ENCODE data around the gene CCM2.
"Not testable (repeated sequence)": the region's sequence is repeated elsewhere in the genome, so short reads cannot be mapped to it uniquely, and the experiment has no call there.

CCM2 gene

GRCh38 chr7:45001826-45002225, 1.8 kb downstream of the CCM2 start:
- no peak for DNase-seq

DNA sequence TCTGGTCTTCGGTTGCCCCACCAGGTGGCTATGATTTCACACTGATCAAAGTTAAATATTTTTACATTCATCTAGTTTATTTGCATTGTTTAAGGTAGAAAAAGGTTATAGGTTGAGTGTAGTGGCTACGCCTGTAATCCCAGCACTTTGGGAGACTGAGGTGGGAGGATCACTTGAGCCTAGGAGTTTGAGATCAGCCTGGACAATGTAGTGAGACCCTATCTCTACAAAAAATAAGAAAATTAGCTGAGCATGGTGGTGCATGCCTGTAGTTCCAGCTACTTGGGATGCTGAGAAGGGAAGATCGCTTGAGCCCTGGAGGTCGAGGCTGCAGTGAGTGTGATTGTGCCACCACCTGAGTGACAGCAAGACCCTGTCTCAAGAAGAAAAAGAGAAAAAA, 3.8 kb downstream of the CCM2 start:
- no peak for DNase-seq

- DNase-seq: no peak
Measured at GRCh38 chr7:45007106-45007505, 7.1 kb downstream of the CCM2 start.

DNA sequence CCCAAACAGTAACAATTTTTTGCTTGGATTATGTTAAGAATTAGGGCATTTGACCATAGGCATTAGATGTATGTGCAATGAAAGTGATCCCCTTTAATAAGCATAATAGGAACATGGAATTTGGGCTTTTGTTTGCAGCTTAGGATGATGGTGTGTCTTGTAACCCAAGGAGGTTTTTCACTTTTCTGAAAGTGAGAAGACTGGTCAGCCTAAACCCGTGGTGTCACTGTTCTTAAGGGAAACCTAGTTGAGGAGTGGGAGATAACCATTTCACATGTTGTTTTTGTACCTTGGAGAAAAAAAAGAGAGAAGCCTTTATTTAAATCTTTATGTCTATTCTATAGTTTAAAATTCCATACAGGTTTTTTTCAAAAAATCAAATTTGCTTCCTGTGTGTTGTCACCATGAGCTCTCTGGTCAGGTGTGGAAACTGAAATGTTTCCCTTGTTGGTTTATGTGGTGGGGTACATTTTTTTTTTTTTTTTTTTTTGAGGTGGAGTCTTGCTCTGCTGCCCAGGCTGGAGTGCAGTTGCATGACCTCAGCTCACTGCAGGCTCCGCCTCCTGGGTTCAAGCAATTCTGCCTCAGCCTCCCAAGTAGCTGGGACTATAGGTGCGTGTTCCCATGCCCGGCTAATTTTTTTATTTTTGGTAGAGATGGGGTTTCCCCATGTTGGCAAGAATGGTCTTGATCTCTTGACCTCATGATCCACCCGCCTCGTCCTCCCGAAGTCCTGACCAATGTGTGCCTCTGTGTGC, 7.7 kb downstream of the CCM2 start:
- DNase-seq: no peak

- DNase-seq: no peak
Measured at GRCh38 chr7:45013465-45013967, 13.5 kb downstream of the CCM2 start.

DNA sequence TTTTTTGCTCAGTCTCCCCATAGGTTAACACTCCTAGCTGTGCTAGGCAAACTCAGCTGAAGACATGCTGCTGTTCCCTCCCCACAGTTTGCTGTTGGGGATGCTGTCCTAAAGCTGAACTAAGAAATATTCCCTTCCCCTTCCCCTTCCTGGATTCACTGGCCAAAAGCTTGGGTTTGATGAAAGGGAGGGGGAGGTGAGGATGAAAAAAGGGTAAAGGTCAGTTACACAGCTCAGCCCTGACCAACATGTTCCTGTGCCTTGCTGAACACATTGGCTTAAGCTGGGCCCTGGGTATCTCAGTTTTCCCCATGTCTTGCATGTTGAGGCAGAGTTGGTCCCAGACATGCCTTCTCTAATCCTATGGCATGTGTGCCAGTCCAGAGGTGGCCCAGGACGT, 15.3 kb downstream of the CCM2 start:
- no peak for DNase-seq

GRCh38 chr7:45017253-45017652, 17.3 kb downstream of the CCM2 start:
- no peak for DNase-seq

DNA sequence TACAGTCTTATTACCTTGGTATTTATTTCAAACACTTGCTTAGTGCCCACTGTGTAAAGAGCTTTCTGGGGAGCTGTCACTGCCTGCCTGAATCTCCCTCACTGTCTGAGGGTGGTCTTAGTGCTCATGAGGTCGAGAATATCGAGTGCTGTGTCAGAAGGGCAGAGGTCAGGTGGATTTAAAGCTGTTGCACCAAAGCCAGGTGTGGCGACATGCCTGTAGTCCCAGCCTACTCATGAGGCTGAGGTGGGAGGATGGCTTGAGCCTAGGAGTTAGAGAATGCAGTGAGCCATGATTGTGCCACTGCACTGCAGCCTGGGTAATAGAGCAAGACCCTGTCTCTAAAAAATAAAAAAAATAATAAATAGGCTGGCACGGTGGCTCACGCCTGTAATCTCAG, 20.9 kb downstream of the CCM2 start:
- DNase-seq: no peak

DNA sequence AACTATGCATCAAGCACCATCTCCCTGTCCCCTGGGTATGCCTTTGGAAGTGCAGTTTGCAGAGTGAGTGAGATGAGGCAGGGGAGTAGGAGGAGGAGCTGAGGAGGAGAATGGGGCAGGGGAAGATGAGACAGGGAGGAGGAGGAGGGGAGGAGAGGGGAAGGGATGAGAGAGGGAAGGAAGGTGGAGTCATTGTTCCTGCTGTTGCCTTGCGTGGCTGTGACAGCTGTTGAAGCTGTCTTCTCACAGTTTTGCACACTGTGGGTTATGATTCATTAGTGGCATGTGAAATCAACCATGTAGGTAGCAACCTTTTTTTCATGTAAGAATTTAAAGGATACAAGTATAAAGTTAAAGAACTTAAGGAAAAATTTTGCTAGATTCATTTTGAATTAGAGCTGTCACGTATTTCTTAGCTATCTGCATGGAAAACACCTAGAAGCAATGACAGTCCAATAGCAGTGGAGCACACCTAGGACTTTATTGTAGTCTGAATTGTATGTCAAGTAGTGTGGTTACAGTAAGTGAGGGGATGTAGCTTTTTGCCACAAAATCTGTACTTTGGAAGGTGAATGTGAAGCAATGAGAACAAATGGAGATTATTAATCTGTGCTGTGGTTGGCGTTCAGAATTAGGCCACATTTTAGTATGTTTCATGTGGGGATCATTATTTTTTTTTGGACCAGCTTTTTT, 21.7 kb downstream of the CCM2 start:
- no peak for DNase-seq

DNA sequence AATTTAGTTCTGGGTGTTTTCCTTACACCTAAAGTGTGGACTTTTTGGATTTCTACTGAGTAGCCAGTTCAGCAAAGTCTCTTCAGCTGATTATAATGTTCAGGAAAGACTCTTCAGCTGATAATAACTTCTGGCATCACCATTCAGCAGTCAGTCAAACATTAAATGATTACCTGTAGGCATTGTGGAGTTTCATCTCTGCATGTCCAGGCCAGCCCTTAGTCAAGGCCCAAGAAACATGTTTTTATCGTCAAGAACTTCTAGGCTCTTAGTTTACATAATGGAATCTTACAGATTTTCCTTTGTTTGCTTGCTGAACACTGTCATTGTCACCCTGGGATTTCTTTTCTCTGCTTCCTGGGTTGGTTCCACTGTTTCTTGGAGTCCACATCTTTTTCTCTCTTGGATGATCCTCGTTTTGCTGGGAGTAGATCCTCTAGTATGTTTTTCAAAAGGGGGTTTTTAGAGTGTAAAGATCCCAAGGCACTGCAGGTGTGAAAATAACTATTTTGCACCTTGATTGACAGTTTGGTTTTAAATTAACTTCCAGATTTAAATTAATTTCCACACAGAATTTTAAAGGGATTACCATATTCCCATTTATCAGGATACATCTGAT, 24.2 kb downstream of the CCM2 start:
- DNase-seq: no peak

GRCh38 chr7:45025473-45025872, 25.5 kb downstream of the CCM2 start:
- DNase-seq: not testable (repeated sequence)

GRCh38 chr7:45026013-45026412, 26.0 kb downstream of the CCM2 start:
- DNase-seq: no peak

DNA sequence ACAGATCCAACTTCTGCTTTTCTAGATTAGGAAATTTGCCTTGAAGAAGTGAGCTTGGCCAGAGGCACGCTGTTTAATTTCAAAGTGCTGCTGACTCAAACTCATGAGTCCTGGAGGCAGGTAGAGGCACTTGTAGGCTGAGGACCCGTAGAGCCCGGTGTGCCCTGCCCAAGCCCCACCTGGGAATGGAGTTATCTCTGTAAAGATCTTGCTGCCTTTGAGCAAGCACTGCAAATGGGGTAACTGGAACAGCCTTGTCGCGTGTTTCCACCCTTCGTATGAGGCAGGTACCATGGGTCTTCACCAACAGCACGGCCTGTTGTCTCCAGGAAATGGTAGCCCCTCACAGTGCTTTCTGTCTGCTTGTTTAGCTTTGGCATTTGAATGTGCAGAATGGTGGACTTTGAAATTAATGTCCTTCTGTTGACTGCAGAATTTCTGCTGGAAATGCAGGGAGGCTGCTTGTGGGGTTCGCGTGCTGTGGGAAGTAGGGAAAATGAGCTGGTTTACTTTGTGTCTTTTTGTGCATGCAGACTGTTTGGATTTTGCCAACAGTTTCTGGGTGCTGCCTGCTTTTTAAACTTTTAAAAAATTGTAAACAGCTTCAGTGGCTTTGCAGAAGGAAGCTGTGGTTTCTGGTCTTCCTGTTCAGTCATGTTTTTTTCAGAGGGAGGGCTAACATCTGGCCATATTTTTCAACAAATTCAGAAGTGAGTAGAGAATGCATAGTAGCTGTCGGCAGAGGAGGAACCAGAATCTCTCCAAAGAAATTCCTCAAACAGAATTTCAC, 27.2 kb downstream of the CCM2 start:
- DNase-seq: no peak

DNA sequence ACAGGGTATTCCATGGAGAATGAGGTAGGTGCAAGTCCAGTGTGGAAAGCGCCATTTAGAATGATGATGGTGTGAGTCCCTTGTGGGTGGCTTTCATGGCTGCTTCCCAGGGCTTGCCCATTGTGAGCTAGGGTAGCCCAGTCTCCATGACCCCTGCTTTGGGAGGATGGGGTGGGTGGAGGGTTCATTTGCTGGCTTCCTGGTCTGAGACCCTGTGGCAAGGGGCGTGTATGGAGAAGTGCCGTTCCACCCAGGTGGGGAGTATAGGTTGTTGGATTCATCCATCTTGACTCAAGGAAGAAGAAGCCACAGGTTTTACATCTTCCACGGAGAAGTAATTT, 27.7 kb downstream of the CCM2 start:
- DNase-seq: no peak

DNA sequence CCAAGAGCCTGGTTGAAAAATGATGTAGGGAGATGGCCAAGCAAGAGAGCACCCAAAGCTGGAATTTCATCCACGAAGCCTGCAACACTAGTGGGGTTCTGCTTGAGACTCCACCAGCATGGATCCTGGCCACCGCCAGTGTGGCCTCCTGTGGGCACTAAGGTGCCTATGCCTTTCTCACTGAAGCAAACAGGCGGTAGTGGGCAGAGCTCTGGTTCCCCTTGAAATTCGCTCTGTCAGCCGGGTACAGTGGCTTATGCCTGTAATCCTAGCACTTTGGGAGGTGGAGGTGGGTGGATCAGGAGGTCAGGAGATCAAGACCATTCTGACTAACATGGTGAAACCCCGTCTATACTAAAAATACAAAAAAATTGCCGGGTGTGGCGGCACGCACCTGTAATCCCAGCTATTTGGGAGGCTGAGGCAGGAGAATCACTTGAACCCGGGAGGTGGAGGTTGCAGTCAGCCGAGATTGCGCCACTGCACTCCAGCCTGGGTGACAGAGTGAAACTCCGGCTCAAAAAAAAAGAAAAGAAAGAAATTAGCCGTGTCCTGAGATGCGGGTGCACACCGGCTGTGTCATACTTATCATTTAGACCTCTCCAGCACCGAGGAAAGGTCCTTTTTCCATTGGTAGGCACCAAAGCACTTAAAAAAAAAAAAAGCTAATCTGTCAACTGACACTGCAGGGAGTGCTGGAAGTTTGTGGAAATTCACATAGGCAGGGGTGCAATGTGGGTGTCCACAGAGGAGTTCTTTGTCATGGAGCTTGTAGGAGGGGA, 28.3 kb downstream of the CCM2 start:
- no peak for DNase-seq

- no peak for DNase-seq
Measured at GRCh38 chr7:45028920-45029344, 28.9 kb downstream of the CCM2 start.

DNA sequence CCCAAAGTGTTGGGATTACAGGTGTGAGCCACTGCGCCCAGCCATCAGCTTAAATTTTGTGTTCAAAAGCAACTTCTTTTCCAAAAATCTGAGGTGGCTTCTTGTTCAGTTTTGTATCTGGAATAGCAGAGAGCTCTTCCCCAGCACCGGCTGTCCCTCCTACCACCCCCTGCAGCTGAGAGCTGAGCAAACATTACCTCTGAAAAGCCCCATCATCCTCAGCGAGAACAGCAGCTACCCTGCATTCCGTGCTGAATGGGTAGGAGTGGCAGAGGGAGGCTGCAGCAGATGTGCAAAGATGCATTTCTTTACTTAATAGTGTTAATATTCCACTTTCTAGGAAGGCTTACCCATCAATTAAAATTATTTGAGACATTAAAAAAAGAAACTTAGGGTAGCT, 31.8 kb downstream of the CCM2 start:
- DNase-seq: peak; percentile 68

DNA sequence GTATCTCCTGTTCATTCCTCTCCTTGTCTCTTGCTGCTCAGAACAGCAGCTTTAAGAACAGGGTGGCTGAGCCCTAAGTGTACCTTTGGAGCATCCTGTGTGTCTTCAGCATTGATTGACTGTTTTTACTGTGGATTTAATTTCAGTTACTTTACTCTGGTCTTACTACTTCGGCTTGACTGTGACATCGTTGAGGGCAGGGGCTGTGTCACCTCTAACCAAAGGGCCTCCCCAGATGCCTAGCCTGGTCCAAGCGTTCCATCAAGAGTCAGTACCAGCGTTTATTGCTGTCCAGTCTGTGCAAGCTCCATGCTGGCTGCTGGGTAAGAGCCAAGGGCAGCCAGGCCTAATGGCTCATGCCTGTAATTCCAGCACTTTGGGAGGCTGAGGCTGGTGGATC, 32.4 kb downstream of the CCM2 start:
- DNase-seq: no peak

GRCh38 chr7:45033261-45033930, 33.4 kb downstream of the CCM2 start:
- DNase-seq: no peak

DNA sequence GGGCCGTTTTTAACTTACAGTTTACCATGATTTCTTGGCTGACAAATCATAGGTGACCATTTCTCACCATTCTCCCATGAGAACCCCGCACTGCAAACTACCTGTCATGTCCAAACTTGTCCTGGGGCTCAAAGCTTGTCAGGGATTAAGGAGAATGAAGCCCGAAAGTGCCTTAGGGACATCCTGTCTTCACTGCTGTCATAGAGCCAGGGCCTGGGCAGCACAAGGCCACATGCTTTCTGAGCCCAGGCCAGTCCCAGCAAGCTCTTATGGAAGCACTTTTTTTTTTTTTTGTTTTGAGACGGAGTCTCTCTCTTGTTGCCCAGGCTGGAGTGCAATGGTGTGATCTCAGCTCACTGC, 33.9 kb downstream of the CCM2 start:
- DNase-seq: no peak

DNA sequence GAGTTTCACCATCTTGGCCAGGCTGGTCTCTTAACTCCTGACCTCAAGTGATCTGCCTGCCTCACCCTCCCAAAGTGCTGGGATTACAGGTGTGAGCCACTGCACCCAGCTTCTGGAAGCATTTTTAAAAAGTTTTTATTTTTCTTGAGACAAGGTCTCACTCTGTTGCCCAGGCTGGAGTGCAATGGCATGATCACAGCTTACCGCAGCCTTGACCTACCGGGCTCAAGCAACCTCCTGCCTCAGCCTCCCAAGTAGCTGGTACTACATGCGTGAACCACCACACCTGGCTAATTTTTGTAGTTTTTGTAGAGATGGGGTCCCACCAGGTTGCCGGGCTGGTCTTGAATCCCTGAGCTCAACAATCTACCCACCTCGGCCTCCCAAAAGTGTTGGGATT, 34.7 kb downstream of the CCM2 start:
- DNase-seq: not testable (repeated sequence)

DNA sequence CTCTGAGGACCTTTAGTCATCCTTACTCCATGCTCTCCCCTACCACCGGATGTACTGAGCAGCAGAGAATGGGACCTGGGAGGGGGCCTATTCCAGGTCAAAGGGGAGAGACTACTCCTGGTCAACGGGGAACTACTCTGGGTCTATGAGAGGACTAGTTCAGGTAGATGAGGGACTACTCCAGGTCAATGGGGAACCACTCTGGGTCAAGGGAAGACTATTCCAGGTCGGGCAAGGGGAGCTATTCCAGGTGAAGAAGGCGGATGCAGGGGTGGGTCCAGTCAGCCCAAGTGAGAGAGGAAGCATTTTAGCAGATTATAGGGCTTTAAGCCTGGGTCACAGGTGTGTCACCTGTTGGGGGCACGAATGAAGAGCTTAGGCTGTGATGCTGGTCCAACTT, 35.4 kb downstream of the CCM2 start:
- DNase-seq: no peak
